SK-N-SH (cell line): ENCODE data around the gene ZFP36L1. TPM values are rescaled to one million over a fixed set of nuclear protein-coding genes. Genes with fewer than 3 reads are reported as not detected.

Source experiments
- CTCF ChIA-PET: fragments of 300-600, 350-600 bp; formaldehyde crosslinking; extraction: SDS; loops from one replicate; lab custom pipeline; 2021; lab: Yijun Ruan, JAX
- POLR2A ChIA-PET: fragments of 350-600 bp; sonication (Branson Sonifier 250); formaldehyde crosslinking; extraction: SDS; loops from one replicate; lab custom pipeline; 2020; ENCODE audit warnings: antibody characterized with exemption, inconsistent platforms; lab: Yijun Ruan, JAX
- DNase-seq: peaks from one replicate; pipeline ENCODE4 v3.0.0; 2012
- H2AFZ ChIP-seq: fragments of 200-600 bp; sonication (generic); 2 replicates; pipeline ENCODE4 v1.8.1; 2016; ENCODE audit warnings: antibody characterized with exemption, mild to moderate bottlenecking, low read depth
- H3F3A ChIP-seq: fragments of 200-600 bp; sonication (generic); replicated peaks from 2 replicates; pipeline ENCODE3; 2016; ENCODE audit warnings: antibody characterized with exemption, mild to moderate bottlenecking; ENCODE audit not compliant: insufficient read depth
- H3K27ac ChIP-seq, 2 experiments: fragments of 200-500 bp in 1 of 2; fragments of 200-600 bp in 1 of 2; sonication (Bioruptor generic) in 1 of 2; sonication (generic), shearing (Covaris generic) in 1 of 2; 2 replicates each; pipeline versions ENCODE4 v1.5.1 to v1.6.1; 2014 to 2016; ENCODE audit warnings: low read depth in 2 of 2, inconsistent platforms in 1 of 2, low read length in 1 of 2, mild to moderate bottlenecking in 1 of 2, mixed read lengths in 1 of 2
- H3K27me3 ChIP-seq: fragments of 200-600 bp; sonication (generic), shearing (Covaris generic); 2 replicates; pipeline ENCODE4 v1.6.1; 2016; ENCODE audit warnings: mixed run types; ENCODE audit not compliant: insufficient read depth
- H3K36me3 ChIP-seq, 2 experiments: fragments of 200-500 bp in 1 of 2; fragments of 200-600 bp in 1 of 2; sonication (Bioruptor generic) in 1 of 2; sonication (generic) in 1 of 2; replicated peaks in 1 of 2; 2 replicates each; pipeline versions ENCODE3 to v1.5.1; 2014 to 2016; ENCODE audit warnings: low read length in 1 of 2, mild to moderate bottlenecking in 1 of 2; ENCODE audit not compliant: insufficient read depth in 2 of 2, control insufficient read depth in 1 of 2
- H3K4me1 ChIP-seq, 2 experiments: fragments of 200-500 bp in 1 of 2; fragments of 200-600 bp in 1 of 2; sonication (Bioruptor generic) in 1 of 2; sonication (generic), shearing (Covaris generic) in 1 of 2; 2 replicates each; pipeline versions ENCODE4 v1.5.1 to v1.6.1; 2014 to 2016; ENCODE audit warnings: low read depth in 1 of 2, low read length in 1 of 2, mixed run types in 1 of 2; ENCODE audit not compliant: insufficient read depth in 2 of 2, control insufficient read depth in 1 of 2
- H3K4me2 ChIP-seq: fragments of 200-600 bp; sonication (generic), shearing (Covaris generic); 2 replicates; pipeline ENCODE4 v1.6.1; 2017; ENCODE audit warnings: mixed run types
- H3K4me3 ChIP-seq, 2 experiments: fragments of 200-500 bp in 1 of 2; fragments of 200-600 bp in 1 of 2; sonication (Bioruptor generic) in 1 of 2; sonication (generic), shearing (Covaris generic) in 1 of 2; 2 replicates each; pipeline versions ENCODE4 v1.5.1 to v1.8.1; 2014 to 2016; ENCODE audit warnings: low read depth in 2 of 2, inconsistent platforms in 1 of 2, low read length in 1 of 2, mild to moderate bottlenecking in 1 of 2, mixed read lengths in 1 of 2, moderate library complexity in 1 of 2
- H3K79me2 ChIP-seq: fragments of 200-600 bp; sonication (generic); 2 replicates; pipeline ENCODE4 v1.8.1; 2017; ENCODE audit warnings: mild to moderate bottlenecking; ENCODE audit not compliant: insufficient read depth
- H3K9ac ChIP-seq: fragments of 200-600 bp; sonication (generic); 2 replicates; pipeline ENCODE4 v1.6.1; 2017; ENCODE audit warnings: mixed run types
- H3K9me2 ChIP-seq: fragments of 200-600 bp; sonication (generic); 2 replicates; pipeline ENCODE4 v1.6.1; 2017; ENCODE audit warnings: mixed run types
- H3K9me3 ChIP-seq: fragments of 200-600 bp; sonication (generic); 2 replicates; pipeline ENCODE4 v1.6.1; 2017; ENCODE audit warnings: mixed run types, mild to moderate bottlenecking, moderate library complexity
- H4K20me1 ChIP-seq: fragments of 200-600 bp; sonication (generic); 2 replicates; pipeline ENCODE4 v1.6.1; 2017; ENCODE audit warnings: mild to moderate bottlenecking, mixed run types; ENCODE audit not compliant: insufficient read depth
- CHD2 ChIP-seq: fragments of 150-350 bp; IDR thresholded peaks from 2 replicates; pipeline ENCODE4 v1.6.1; 2018; ENCODE audit warnings: low read length; ENCODE audit not compliant: partially characterized antibody
- EP300 ChIP-seq, 2 experiments: IDR thresholded peaks; 2 replicates each; pipeline versions ENCODE4 v1.4.0 to v1.6.1; 2012; ENCODE audit warnings: borderline replicate concordance in 1 of 2, low read depth in 1 of 2, low read length in 1 of 2
- GABPA ChIP-seq: IDR thresholded peaks from 2 replicates; pipeline ENCODE4 v1.4.0; 2012; ENCODE audit warnings: low read depth, mild to moderate bottlenecking
- JUND ChIP-seq: IDR thresholded peaks from 2 replicates; pipeline ENCODE4 v1.4.0; 2012
- MEF2A ChIP-seq: IDR thresholded peaks from 2 replicates; pipeline ENCODE4 v1.4.0; 2012; ENCODE audit warnings: low read depth, borderline replicate concordance
- NFIC ChIP-seq: IDR thresholded peaks from 2 replicates; pipeline ENCODE4 v1.4.0; 2012; ENCODE audit warnings: borderline replicate concordance
- POLR2AphosphoS5 ChIP-seq: IDR thresholded peaks from 2 replicates; pipeline ENCODE4 v1.6.1; 2012; ENCODE audit warnings: low read depth, low read length
- RAD21 ChIP-seq: IDR thresholded peaks from 2 replicates; pipeline ENCODE4 v1.6.1; 2012; ENCODE audit warnings: mild to moderate bottlenecking, low read length
- RCOR1 ChIP-seq: fragments of 150-350 bp; IDR thresholded peaks from 2 replicates; pipeline ENCODE4 v1.6.1; 2017; ENCODE audit warnings: antibody characterized with exemption, low read length
- RFX5 ChIP-seq: IDR thresholded peaks from 2 replicates; pipeline ENCODE4 v1.6.1; 2012; ENCODE audit warnings: mild to moderate bottlenecking, improper control_type of control experiment, low read length
- TAF1 ChIP-seq: IDR thresholded peaks from 2 replicates; pipeline ENCODE4 v1.6.1; 2012; ENCODE audit warnings: low read depth, mild to moderate bottlenecking, low read length, moderate library complexity, borderline replicate concordance
- TCF12 ChIP-seq: IDR thresholded peaks from 2 replicates; pipeline ENCODE4 v1.4.0; 2012
- TEAD4 ChIP-seq: IDR thresholded peaks from 2 replicates; pipeline ENCODE4 v1.4.0; 2012; ENCODE audit warnings: mild to moderate bottlenecking, borderline replicate concordance; ENCODE audit not compliant: insufficient read depth
- YY1 ChIP-seq: IDR thresholded peaks from 2 replicates; pipeline ENCODE4 v1.4.0; 2012; ENCODE audit warnings: low read depth, mild to moderate bottlenecking
- WGBS: methylation state at CpG from one replicate; pipeline ENCODE4 v1.1.6; 2017; ENCODE audit warnings: low lambda C conversion rate; 5-methylcytosine and 5-hydroxymethylcytosine counted together
- polyA plus RNA-seq, 3 experiments: library from polyadenylated mRNA; depleted of rRNA; stranded (reverse); fragments of >200 nt; gene quantifications; 2 replicates each; pipeline ENCODE4 v1.2.3, GENCODE V29; 2012
- TF ChIP-seq, protein P1 (sequence below): IDR thresholded peaks from 2 replicates; pipeline ENCODE4; 2012
- TF ChIP-seq, protein P2 (sequence below): fragments of 150-350 bp; IDR thresholded peaks from 2 replicates; pipeline ENCODE4 v1.6.1; 2017; ENCODE audit warnings: antibody characterized with exemption, low read length, low read depth, borderline replicate concordance
- TF ChIP-seq, protein P3 (sequence below): fragments of 200-600 bp; sonication (generic); IDR thresholded peaks from 2 replicates; pipeline ENCODE4 v1.6.1; 2017; ENCODE audit warnings: antibody characterized with exemption, mild to moderate bottlenecking, moderate library complexity
- TF ChIP-seq, protein P4 (sequence below): IDR thresholded peaks from 2 replicates; pipeline ENCODE4 v1.4.0; 2012; ENCODE audit warnings: low read depth, borderline replicate concordance
- TF ChIP-seq, protein P5 (sequence below): IDR thresholded peaks from 2 replicates; pipeline ENCODE4 v1.4.0; 2012; ENCODE audit warnings: low read depth

The ZFP36L1 gene
- polyA plus RNA-seq, 1 of the 3 experiments (the other 2 are of a cell fraction): 16.5 TPM

DNA sequence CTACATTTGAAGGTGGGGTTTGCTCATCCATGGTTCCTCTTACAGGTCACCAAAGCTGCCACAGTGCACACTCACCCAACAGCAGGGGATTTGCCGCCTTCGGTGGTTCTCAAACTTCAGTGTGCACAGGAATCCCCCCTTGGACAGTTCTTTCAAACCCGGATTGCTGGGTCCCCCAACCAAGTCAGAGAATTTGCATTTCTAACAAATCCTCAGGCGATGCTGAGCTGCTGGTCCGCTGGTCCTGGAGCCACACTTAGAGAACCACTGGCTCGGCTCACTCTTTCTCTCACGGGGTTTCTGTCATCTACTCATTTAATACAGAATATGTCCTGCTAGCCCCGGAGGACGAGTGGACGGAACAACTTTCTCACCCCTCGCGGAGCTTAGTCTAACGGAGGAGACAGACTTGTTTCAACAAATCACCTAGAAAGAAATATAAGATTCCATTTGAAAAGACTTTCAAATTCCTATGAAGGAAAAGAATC lies 24.1 kb upstream of the ZFP36L1 start:
- Histone ChIP-seq H3K27me3 (no peaks in the 10 kb centered on the region), H3K4me3 (peak overlapping the region in 1 of 2 experiments; percentile 47; a peak in 1 of 4 replicates), H3K79me2 (no peaks in the 10 kb centered on the region), H4K20me1 (no peaks in the 10 kb centered on the region), H2AFZ (no peak overlapping the region; the same call in 1 of the 2 replicates), H3K9ac (peak overlapping the region; percentile 73; the same call in 1 of the 2 replicates), H3K9me2 (no peaks in the 10 kb centered on the region), H3K9me3 (no peaks in the 10 kb centered on the region), H3F3A (peaks cover 12% of the 10 kb centered on the region), H3K27ac (peak overlapping the region in 1 of 2 experiments; percentile 80; a peak in 1 of 4 replicates), H3K4me2 (no peak overlapping the region), H3K4me1 (peaks cover 19 to 26% of the 10 kb centered on the region in 2 experiments; a peak in 3 of 4 replicates), H3K36me3 (no peaks in the 10 kb centered on the region)
- DNase-seq: no peak
- 77% methylated on average over 10 of the region's 13 CpGs for WGBS
- TF ChIP-seq RAD21 (no peak), EP300 (IDR thresholded peaks at IDR 0.05; ENCODE audit: borderline replicate concordance in 1 of 2, low read depth in 1 of 2, low read length in 1 of 2) (no peak), JUND (no peak), RCOR1 (no peak), RFX5 (no peak)
- POLR2A ChIA-PET: no interaction called here
- CTCF ChIA-PET: interaction anchor here (0.6 to 15.3 kb wide), 52 partner anchors 9 to 1232 kb away, joined by 3 to 232 read pairs (median 5); no protein-coding TSS in a partner anchor

DNA sequence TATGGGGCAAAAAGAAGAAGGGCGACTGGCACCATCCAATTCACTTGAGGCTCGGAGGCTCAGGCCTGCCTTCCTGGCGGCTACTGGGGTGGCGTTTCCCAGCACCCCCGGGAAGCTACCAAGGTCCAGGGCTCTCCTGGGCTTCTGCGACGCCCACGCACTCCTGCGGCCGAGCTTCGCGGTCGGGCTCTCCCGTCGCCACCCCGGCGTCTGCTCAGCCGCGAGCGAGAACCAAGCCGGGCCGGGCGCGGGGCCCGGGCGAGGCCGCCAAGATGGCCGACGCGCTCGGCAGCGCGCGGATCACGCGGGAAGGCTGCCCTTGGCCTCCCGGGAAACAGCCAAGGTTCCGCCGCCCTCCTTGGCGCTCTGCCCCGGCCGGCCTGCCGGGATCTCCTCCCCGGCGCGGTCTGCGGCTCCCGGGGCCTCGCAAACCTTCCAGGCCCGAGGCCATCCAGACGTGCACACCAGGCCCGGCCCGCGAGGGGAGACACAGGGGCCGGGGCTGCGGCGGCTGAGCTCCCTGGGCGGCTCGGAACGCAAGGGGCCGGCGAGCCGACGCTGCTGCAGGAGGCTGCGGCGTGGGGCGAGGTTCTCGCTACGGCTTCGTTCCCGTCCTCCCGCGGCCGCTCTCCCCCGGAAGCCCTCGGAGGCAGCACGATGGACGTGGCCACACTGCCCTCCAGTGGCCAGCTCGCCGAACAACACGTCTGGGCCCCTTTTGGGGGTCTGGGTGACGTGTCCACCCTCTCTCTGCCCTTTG lies 23.5 kb upstream of the ZFP36L1 start:
- no peaks in the 10 kb centered on the region for H3K27me3 ChIP-seq
- H3K4me3 ChIP-seq: peak overlapping the region; percentile 39 to 47; a peak in 3 of 4 replicates
- H2AFZ ChIP-seq: peak overlapping the region; percentile 77
- WGBS: 23% methylated on average over 23 of the region's 82 CpGs
- no peaks in the 10 kb centered on the region for H3K9me3 ChIP-seq
- H3K9me2 ChIP-seq: no peaks in the 10 kb centered on the region
- no peaks in the 10 kb centered on the region for H3K36me3 ChIP-seq
- H3F3A ChIP-seq: peaks cover 12% of the 10 kb centered on the region
- ChIA-PET CTCF (interaction anchor here (0.6 to 15.3 kb wide), 59 partner anchors 9 to 980 kb away, joined by 3 to 232 read pairs (median 5); no protein-coding TSS in a partner anchor), POLR2A (interaction anchor here (0.7 kb wide), 1 partner anchor 26 kb away, joined by 3 read pairs; no protein-coding TSS in a partner anchor)
- H3K27ac ChIP-seq: peak overlapping the region; percentile 80 to 88
- peaks cover 19 to 26% of the 10 kb centered on the region in 2 experiments; a peak in 3 of 4 replicates for H3K4me1 ChIP-seq
- no peaks in the 10 kb centered on the region for H4K20me1 ChIP-seq
- peak; percentile 98 for DNase-seq
- H3K4me2 ChIP-seq: peak overlapping the region; percentile 77; the same call in 1 of the 2 replicates
- H3K9ac ChIP-seq: peak overlapping the region; percentile 73
- no peaks in the 10 kb centered on the region for H3K79me2 ChIP-seq
- TF ChIP-seq MEF2A: no peak
- peak; percentile 81; the same call in 1 of the 2 replicates for TF ChIP-seq YY1
- TF ChIP-seq RCOR1: no peak
- TF ChIP-seq NFIC: peak; percentile 64
- TF ChIP-seq, protein P1, sequence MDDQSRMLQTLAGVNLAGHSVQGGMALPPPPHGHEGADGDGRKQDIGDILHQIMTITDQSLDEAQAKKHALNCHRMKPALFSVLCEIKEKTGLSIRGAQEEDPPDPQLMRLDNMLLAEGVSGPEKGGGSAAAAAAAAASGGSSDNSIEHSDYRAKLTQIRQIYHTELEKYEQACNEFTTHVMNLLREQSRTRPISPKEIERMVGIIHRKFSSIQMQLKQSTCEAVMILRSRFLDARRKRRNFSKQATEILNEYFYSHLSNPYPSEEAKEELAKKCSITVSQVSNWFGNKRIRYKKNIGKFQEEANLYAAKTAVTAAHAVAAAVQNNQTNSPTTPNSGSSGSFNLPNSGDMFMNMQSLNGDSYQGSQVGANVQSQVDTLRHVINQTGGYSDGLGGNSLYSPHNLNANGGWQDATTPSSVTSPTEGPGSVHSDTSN: peak; percentile 19; the same call in 1 of the 2 replicates
- peak; percentile 69 for TF ChIP-seq CHD2
- TF ChIP-seq, protein P2, sequence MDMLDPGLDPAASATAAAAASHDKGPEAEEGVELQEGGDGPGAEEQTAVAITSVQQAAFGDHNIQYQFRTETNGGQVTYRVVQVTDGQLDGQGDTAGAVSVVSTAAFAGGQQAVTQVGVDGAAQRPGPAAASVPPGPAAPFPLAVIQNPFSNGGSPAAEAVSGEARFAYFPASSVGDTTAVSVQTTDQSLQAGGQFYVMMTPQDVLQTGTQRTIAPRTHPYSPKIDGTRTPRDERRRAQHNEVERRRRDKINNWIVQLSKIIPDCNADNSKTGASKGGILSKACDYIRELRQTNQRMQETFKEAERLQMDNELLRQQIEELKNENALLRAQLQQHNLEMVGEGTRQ: no peak
- TF ChIP-seq JUND: no peak
- no peak for TF ChIP-seq TCF12
- TF ChIP-seq, protein P3, sequence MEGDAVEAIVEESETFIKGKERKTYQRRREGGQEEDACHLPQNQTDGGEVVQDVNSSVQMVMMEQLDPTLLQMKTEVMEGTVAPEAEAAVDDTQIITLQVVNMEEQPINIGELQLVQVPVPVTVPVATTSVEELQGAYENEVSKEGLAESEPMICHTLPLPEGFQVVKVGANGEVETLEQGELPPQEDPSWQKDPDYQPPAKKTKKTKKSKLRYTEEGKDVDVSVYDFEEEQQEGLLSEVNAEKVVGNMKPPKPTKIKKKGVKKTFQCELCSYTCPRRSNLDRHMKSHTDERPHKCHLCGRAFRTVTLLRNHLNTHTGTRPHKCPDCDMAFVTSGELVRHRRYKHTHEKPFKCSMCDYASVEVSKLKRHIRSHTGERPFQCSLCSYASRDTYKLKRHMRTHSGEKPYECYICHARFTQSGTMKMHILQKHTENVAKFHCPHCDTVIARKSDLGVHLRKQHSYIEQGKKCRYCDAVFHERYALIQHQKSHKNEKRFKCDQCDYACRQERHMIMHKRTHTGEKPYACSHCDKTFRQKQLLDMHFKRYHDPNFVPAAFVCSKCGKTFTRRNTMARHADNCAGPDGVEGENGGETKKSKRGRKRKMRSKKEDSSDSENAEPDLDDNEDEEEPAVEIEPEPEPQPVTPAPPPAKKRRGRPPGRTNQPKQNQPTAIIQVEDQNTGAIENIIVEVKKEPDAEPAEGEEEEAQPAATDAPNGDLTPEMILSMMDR: peak; percentile 93
- no peak for TF ChIP-seq TAF1
- TF ChIP-seq, protein P4, sequence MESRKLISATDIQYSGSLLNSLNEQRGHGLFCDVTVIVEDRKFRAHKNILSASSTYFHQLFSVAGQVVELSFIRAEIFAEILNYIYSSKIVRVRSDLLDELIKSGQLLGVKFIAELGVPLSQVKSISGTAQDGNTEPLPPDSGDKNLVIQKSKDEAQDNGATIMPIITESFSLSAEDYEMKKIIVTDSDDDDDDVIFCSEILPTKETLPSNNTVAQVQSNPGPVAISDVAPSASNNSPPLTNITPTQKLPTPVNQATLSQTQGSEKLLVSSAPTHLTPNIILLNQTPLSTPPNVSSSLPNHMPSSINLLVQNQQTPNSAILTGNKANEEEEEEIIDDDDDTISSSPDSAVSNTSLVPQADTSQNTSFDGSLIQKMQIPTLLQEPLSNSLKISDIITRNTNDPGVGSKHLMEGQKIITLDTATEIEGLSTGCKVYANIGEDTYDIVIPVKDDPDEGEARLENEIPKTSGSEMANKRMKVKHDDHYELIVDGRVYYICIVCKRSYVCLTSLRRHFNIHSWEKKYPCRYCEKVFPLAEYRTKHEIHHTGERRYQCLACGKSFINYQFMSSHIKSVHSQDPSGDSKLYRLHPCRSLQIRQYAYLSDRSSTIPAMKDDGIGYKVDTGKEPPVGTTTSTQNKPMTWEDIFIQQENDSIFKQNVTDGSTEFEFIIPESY: no peak
- TF ChIP-seq POLR2AphosphoS5: no peak
- TF ChIP-seq TEAD4: no peak
- TF ChIP-seq, protein P5, sequence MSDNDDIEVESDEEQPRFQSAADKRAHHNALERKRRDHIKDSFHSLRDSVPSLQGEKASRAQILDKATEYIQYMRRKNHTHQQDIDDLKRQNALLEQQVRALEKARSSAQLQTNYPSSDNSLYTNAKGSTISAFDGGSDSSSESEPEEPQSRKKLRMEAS: peak; percentile 87
- TF ChIP-seq GABPA: no peak
